G401 (cell line): ENCODE data around the gene MTHFS. TPM values are rescaled to one million over a fixed set of nuclear protein-coding genes. Genes with fewer than 3 reads are reported as not detected.
"Not testable (repeated sequence)": the region's sequence is repeated elsewhere in the genome, so short reads cannot be mapped to it uniquely, and the experiment has no call there.

ENCODE experiments used
- DNase-seq: peaks from one replicate; pipeline ENCODE4 v3.0.0-alpha.2; 2015; ENCODE audit warnings: low spot score
- in situ Hi-C: cut with HindIII; loops from 2 replicates; pipeline ENCODE4 v1.10.0; 2016; ENCODE audit warnings: low sequenced_read_pairs, mixed read lengths
- total RNA-seq: library from RNA; depleted of rRNA; stranded (reverse); fragments of >200 nt; shearing (Covaris generic); gene quantifications from 2 replicates; pipeline ENCODE4 v1.2.3, GENCODE V29; 2014

MTHFS gene
- total RNA-seq, 1 experiment from 2014 or later: 83.6 TPM

DNA sequence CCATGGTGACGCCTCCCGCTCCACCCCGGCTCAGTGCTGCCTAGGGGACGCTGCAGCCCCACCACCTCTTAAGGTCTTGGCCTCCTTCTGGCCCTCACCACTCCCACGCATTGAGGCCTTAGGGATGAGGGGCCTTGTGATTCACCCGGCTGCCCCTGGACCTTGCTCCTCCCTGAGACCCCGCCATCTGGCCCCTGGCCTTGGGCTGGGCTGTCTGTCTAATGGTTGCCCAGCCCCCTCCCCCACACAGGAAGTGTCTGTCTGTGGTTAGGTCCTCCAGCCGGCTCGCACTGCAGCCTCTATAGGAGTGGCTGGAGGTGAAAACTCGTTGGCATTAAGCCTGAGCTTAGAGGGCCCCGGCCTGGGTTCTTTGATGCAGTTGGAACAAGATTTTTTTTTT, 21.5 kb upstream of the MTHFS start:
- no peak for DNase-seq
- in situ Hi-C loops: no loop called here

DNA sequence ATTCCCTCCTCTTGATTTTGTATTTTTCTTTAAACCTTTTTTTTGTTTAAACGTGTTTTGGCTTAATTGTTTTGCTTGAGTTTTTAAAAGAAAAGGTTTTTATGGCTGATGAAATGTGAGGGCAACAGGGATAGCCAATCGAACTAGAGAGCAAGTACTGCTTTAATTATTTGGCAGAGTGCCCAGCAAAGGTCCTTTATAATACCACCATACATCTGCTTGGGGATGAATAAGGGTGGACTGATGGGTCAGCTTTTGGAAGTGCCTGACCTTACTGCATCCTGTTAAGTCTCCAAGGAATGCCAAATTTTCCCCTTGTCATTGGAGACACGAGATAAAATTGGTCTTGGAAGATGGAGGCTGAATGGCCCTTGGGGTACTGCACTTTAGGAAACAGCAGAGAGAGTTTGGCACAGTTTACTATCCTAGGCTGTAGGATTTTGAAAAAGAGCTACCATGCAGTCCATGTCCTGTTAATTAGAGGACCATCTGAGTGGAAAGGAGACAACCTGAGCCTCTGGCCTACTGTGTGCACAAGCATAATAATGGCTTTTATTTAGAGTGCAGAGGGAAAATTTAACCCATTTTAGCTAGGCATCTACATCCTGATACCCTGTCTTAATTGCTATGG, 19.8 kb upstream of the MTHFS start:
- in situ Hi-C loops: no loop called here
- DNase-seq: no peak

DNA sequence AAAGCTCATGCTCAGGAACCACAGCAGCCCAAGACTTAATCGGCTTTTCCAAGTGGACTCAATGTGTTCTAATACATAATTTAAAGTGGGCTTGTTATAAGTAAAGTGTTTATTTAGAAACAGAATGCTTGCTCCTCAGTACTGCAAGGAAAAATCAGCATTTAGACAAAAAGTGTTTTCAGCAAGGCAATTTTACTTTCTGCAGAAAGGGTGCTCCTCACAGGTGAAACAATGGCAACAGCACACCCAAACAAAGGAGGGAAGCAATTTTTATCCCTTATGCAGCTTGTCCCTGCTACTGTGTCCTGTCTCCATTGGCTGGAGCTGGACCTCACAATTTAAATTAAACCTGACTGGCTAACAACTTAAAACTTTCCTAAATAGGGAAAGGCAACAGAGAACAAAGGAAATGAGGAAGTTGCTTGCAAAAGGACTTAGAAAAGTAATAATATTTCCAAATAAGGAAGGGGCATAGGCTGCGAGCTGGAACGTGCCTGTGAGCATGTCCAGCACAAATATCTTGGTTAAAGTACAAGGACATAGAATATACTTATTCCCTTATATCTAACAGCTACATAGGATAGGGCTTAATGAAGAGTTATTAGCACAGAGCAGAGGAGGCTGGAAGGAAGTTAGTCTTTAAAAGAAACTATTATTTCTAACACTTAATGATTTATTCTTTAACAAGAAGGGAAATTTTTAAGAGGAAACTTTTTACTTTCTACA, 19.1 kb upstream of the MTHFS start:
- DNase-seq, in situ Hi-C loops: not testable (repeated sequence)

DNA sequence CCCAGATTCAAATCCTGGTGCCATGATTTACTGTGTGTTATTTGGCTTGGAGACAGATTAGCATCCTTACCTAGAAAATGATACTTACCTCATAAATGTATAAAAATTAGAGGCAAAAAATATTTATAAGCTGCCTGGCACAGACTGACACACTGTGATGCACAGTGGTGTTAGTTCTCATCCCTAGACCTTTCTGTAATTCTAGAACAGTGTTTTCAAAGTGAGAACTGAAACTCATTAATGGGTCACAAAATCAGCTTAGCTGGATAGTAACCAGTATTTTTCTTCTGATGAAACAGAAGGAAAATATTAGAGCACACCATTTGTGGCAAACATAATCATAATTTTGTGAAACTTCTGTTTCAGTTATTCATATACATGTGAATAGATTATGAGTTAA, 17.9 kb upstream of the MTHFS start:
- no peak for DNase-seq
- in situ Hi-C loops: no loop called here

- in situ Hi-C loops: not testable (repeated sequence)
These were observed 12.9 kb upstream of the MTHFS start for GRCh38 chr15:79909556-79910335.

GRCh38 chr15:79904271-79904670, 7.5 kb upstream of the MTHFS start:
- in situ Hi-C loops: no loop called here
- DNase-seq: no peak

More at GRCh38 chr15:79909556-79910335, 12.9 kb upstream of the MTHFS start:
- not testable (repeated sequence) for DNase-seq

DNA sequence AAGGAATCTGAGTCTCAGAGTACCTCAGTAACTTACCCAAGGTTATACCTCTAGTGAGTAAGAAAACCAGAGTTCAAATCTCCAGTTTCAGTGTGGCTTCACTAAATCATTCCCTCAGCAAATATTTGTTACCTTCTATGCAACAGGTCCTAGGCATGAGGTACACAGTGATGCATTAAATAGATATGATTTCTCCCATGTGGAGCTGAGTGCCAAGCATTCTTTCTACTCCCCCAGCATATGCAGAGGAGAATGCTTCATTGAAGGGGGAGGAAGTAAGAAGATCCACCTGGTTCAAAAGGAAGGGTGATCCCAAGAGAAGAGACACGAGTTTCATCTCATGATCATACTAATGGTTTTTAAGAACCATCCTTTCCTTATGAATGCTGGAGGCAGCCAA, 6.8 kb upstream of the MTHFS start:
- no peak for DNase-seq
- in situ Hi-C loops: no loop called here

GRCh38 chr15:79903144-79903543, 6.3 kb upstream of the MTHFS start:
- in situ Hi-C loops: no loop called here
- DNase-seq: no peak

- in situ Hi-C loops: no loop called here
- no peak for DNase-seq
These were observed 5.1 kb upstream of the MTHFS start for GRCh38 chr15:79901958-79902357.

GRCh38 chr15:79900818-79901378, 4.1 kb upstream of the MTHFS start:
- in situ Hi-C loops, DNase-seq: not testable (repeated sequence)

GRCh38 chr15:79900087-79900486, 3.3 kb upstream of the MTHFS start:
- in situ Hi-C loops: no loop called here
- DNase-seq: no peak

GRCh38 chr15:79898786-79899185, 2.0 kb upstream of the MTHFS start:
- DNase-seq, in situ Hi-C loops: not testable (repeated sequence)

- in situ Hi-C loops: no loop called here
- no peak for DNase-seq
These were observed 1.6 kb upstream of the MTHFS start for GRCh38 chr15:79898369-79898768.

DNA sequence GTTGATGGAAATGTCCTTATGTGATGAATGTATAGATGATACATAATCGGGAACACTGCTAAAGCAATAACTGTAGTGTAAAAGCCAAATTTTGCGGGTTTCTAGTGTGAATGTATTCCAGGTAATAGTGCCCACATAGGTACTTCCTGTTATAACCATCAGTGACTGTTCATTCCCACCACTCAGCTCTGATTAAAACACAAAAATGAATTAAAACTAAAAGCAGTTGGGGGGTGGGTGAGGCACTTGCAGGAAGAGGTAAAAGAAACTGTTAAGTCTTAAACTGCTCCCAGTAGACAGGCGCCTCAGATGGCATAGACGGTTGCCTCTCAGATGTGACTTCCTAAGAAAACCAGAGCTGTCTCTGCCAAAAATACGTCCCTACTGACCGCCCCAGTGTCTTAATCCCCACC, 893 bp upstream of the MTHFS start:
- in situ Hi-C loops: no loop called here
- DNase-seq: peak; percentile 13

- in situ Hi-C loops: no loop called here
- DNase-seq: no peak
These were observed 515 bp upstream of the MTHFS start for GRCh38 chr15:79897380-79897678.

DNA sequence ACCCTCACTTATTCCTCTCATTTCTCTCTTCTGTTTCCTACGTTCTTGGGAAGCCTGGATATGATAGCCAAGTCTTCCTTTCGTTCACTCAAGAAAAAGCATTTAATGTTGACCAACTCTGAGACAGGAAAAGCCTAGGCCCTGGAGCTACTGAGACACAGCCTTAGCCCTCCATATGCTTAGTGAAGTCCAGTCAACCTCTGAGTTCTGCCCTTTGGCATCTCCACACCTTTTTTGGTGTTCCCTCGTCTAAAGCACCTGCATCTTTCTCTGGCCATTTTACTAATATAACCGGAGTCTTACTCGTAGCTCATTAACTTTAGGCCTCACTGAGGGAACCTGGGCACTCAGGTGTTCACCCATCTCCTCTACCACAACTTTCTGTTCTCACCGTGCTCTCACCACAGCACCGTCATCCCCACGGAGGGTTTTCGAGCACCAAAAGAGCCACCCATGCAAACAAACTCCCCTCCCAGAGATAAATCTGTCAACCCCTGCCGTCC, 632 bp downstream of the MTHFS start:
- in situ Hi-C loops: no loop called here
- DNase-seq: no peak

GRCh38 chr15:79887054-79887930, 9.5 kb downstream of the MTHFS start:
- in situ Hi-C loops: no loop called here
- DNase-seq: no peak

DNA sequence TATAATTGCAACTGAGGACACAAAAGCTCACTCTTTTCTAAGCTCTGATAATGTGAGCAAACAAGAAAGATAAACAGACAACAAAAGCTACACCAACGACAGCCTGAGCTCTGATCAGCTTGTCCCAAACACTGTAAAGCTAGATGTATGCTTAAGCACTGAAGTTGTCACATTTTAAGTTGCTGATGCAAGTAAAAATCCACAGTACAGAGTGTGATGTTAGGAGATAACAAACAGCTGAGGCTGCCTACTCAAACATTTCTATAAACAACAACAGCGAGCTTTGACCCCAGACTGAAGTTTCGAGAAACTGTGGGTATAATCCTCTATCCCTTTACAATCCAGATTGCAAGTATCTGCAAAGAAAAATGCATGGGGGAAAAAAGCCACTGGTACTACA, 10.7 kb downstream of the MTHFS start:
- in situ Hi-C loops: no loop called here
- DNase-seq: no peak

DNA sequence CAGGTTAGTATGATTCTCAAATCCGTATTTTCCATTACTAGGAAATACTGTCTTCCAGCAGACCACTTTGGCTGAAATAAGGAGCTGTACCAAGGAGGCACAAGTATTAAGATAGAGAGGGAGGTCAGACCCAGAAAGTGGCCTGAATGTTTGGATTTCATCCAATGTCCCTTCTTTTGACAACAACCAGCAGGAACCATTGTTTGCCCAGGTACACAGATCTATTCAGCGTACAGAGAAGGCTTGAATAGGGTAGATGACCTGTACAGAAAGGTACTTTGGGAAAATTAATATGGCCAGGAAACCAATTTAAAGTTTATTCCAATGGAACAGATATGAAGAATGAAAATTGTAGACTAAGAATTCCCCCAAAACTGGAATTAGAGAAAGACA, 12.6 kb downstream of the MTHFS start:
- in situ Hi-C loops: no loop called here
- DNase-seq: no peak
